ENCODE data around the gene ACSS1.

The ACSS1 gene

DNA sequence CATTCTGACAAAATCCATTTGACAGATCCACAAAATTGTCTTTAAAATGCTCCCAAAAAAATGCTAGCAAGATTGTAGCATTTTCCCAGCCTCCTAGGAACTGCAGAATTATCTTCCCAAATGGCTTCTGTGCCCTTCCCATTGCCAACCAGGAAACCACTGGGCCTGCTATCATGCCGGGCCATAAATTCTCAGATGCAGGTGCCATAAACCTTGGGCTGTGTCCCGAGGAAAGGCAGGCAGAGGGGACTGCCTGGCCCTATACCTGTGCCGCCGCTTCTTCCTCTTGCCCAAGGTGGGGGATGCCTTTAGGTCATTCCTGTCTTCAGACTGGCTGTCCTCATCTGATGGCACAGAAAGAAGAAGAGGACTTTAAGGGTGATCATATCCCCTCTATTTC, 21.2 kb upstream of the ACSS1 start:
- TF ChIP-seq, protein P1, sequence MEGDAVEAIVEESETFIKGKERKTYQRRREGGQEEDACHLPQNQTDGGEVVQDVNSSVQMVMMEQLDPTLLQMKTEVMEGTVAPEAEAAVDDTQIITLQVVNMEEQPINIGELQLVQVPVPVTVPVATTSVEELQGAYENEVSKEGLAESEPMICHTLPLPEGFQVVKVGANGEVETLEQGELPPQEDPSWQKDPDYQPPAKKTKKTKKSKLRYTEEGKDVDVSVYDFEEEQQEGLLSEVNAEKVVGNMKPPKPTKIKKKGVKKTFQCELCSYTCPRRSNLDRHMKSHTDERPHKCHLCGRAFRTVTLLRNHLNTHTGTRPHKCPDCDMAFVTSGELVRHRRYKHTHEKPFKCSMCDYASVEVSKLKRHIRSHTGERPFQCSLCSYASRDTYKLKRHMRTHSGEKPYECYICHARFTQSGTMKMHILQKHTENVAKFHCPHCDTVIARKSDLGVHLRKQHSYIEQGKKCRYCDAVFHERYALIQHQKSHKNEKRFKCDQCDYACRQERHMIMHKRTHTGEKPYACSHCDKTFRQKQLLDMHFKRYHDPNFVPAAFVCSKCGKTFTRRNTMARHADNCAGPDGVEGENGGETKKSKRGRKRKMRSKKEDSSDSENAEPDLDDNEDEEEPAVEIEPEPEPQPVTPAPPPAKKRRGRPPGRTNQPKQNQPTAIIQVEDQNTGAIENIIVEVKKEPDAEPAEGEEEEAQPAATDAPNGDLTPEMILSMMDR (IDR thresholded peaks at IDR 0.05) = no peak
- no peak overlapping the region for H3K9ac ChIP-seq
- peaks cover under 1% of the 10 kb centered on the region for H3K27me3 ChIP-seq (ENCODE audit: control insufficient read depth, insufficient read depth, low read length)
- no peak overlapping the region for H3K4me2 ChIP-seq (ENCODE audit: low read length)
- H3K79me2 ChIP-seq = no peaks in the 10 kb centered on the region
- H3K4me1 ChIP-seq = peaks cover 13% of the 10 kb centered on the region
- no peak overlapping the region for H3K27ac ChIP-seq
- no peaks in the 10 kb centered on the region for H3K9me3 ChIP-seq (ENCODE audit: control insufficient read depth, low read length)
- no peak overlapping the region for H2AFZ ChIP-seq
- H3K4me3 ChIP-seq (ENCODE audit: low read depth, low read length) = no peak overlapping the region
- H3K36me3 ChIP-seq (ENCODE audit: control insufficient read depth, insufficient read depth, low read length) = no peaks in the 10 kb centered on the region

- H3K79me2 ChIP-seq = no peaks in the 10 kb centered on the region
- H3K27me3 ChIP-seq (ENCODE audit: control insufficient read depth, insufficient read depth, low read length) = no peaks in the 10 kb centered on the region
- no peak overlapping the region for H3K4me2 ChIP-seq (ENCODE audit: low read length)
- H3K36me3 ChIP-seq (ENCODE audit: control insufficient read depth, insufficient read depth, low read length) = no peaks in the 10 kb centered on the region
- no peak overlapping the region for H3K27ac ChIP-seq
- peaks cover 13% of the 10 kb centered on the region for H3K4me1 ChIP-seq
- no peak overlapping the region for H3K4me3 ChIP-seq (ENCODE audit: low read depth, low read length)
- TF ChIP-seq, protein P1 (IDR thresholded peaks at IDR 0.05) = no peak
- H2AFZ ChIP-seq = peak overlapping the region; percentile 99
- H3K9ac ChIP-seq = no peak overlapping the region
- no peaks in the 10 kb centered on the region for H3K9me3 ChIP-seq (ENCODE audit: control insufficient read depth, low read length)
Measured at GRCh38 chr20:25078662-25079061, 20.7 kb upstream of the ACSS1 start.

- Histone ChIP-seq H3K27me3 (ENCODE audit: control insufficient read depth, insufficient read depth, low read length) (no peaks in the 10 kb centered on the region), H3K79me2 (no peaks in the 10 kb centered on the region), H3K4me3 (ENCODE audit: low read depth, low read length) (peak overlapping the region; percentile 33), H3K9me3 (ENCODE audit: control insufficient read depth, low read length) (no peaks in the 10 kb centered on the region), H3K27ac (peak overlapping the region; percentile 88), H3K36me3 (ENCODE audit: control insufficient read depth, insufficient read depth, low read length) (no peaks in the 10 kb centered on the region), H3K4me1 (peaks cover 13% of the 10 kb centered on the region), H2AFZ (peak overlapping the region; percentile 99), H3K4me2 (ENCODE audit: low read length) (peak overlapping the region; percentile 69), H3K9ac (peak overlapping the region; percentile 74)
- TF ChIP-seq, protein P1 (IDR thresholded peaks at IDR 0.05) = peak; percentile 13
Measured at GRCh38 chr20:25077610-25078169, 19.8 kb upstream of the ACSS1 start.

GRCh38 chr20:25076731-25077609, 19.0 kb upstream of the ACSS1 start:
- H3K27ac ChIP-seq = peak overlapping the region; percentile 88

More at GRCh38 chr20:25076731-25077609, 19.0 kb upstream of the ACSS1 start:
- Histone ChIP-seq H3K36me3 (ENCODE audit: control insufficient read depth, insufficient read depth, low read length) (no peaks in the 10 kb centered on the region), H3K79me2 (no peaks in the 10 kb centered on the region), H3K27me3 (ENCODE audit: control insufficient read depth, insufficient read depth, low read length) (no peaks in the 10 kb centered on the region), H2AFZ (peak overlapping the region; percentile 99), H3K9me3 (ENCODE audit: control insufficient read depth, low read length) (no peaks in the 10 kb centered on the region), H3K4me2 (ENCODE audit: low read length) (peak overlapping the region; percentile 69), H3K4me3 (ENCODE audit: low read depth, low read length) (peak overlapping the region; percentile 33), H3K4me1 (peaks cover 13% of the 10 kb centered on the region), H3K9ac (no peak overlapping the region)
- TF ChIP-seq, protein P1 (IDR thresholded peaks at IDR 0.05) = peak; percentile 43
